ENCODE data around the gene HOTAIR. TPM values are rescaled to one million over a fixed set of nuclear protein-coding genes. Genes with fewer than 3 reads are reported as not detected.

The HOTAIR gene
- total and polyA plus RNA-seq, 2 donors (not counting 1 experiment from before 2014, with no cell fraction given) = not detected

- no peak for DNase-seq (ENCODE audit: low read depth in 2 of 2)
- Histone ChIP-seq H3K27ac (ENCODE audit: insufficient read depth, low read length) (no peak overlapping the region), H3K27me3 (ENCODE audit: control insufficient read depth, insufficient read depth, low read length) (peaks cover 85% of the 10 kb centered on the region)
Observed at GRCh38 chr12:53932915-53933314, 41.8 kb downstream of the HOTAIR start.

GRCh38 chr12:53931844-53932581, 42.7 kb downstream of the HOTAIR start:
- no peak for TF ChIP-seq CTCF (conservative IDR thresholded peaks at IDR 0.05 in 1 of 2, IDR thresholded peaks at IDR 0.05 in 1 of 2; ENCODE audit: low read depth in 1 of 2, low read length in 2 of 2)
- TF ChIP-seq EZH2 (IDR thresholded peaks at IDR 0.05; ENCODE audit: low read length, missing control alignments) = no peak
- DNase-seq (ENCODE audit: low read depth in 2 of 2) = no peak
- Histone ChIP-seq H3K36me3 (ENCODE audit: control insufficient read depth, insufficient read depth, low read length) (no peaks in the 10 kb centered on the region), H3K4me2 (ENCODE audit: extremely low read depth, insufficient read depth, low read length) (no peak overlapping the region), H3K9ac (ENCODE audit: insufficient read depth, low read length) (no peak overlapping the region), H4K20me1 (ENCODE audit: control insufficient read depth, extremely low read depth, insufficient read depth, low read length) (no peaks in the 10 kb centered on the region), H3K9me3 (ENCODE audit: control insufficient read depth, insufficient read depth, low read depth, low read length) (no peaks in the 10 kb centered on the region), H3K4me1 (ENCODE audit: control insufficient read depth, extremely low read depth, insufficient read depth, low read length) (no peaks in the 10 kb centered on the region), H3K4me3 (replicated peaks in 1 of 4; ENCODE audit: control extremely low read depth in 1 of 4, insufficient read depth in 1 of 4, low read depth in 3 of 4, low read length in 4 of 4) (no peak overlapping the region), H3K27me3 (ENCODE audit: control insufficient read depth, insufficient read depth, low read length) (peaks cover 85% of the 10 kb centered on the region), H3K27ac (ENCODE audit: insufficient read depth, low read length) (no peak overlapping the region), H3K79me2 (ENCODE audit: control insufficient read depth, insufficient read depth, low read length) (no peaks in the 10 kb centered on the region), H2AFZ (ENCODE audit: low read length) (no peak overlapping the region)

More at GRCh38 chr12:53932915-53933314, 41.8 kb downstream of the HOTAIR start:
- no peaks in the 10 kb centered on the region for H3K4me1 ChIP-seq (ENCODE audit: control insufficient read depth, extremely low read depth, insufficient read depth, low read length)
- H2AFZ ChIP-seq (ENCODE audit: low read length) = no peak overlapping the region
- no peaks in the 10 kb centered on the region for H3K79me2 ChIP-seq (ENCODE audit: control insufficient read depth, insufficient read depth, low read length)
- H3K36me3 ChIP-seq (ENCODE audit: control insufficient read depth, insufficient read depth, low read length) = no peaks in the 10 kb centered on the region
- no peak overlapping the region for H3K9ac ChIP-seq (ENCODE audit: insufficient read depth, low read length)
- no peak overlapping the region for H3K4me3 ChIP-seq (replicated peaks in 1 of 4; ENCODE audit: control extremely low read depth in 1 of 4, insufficient read depth in 1 of 4, low read depth in 3 of 4, low read length in 4 of 4)
- H4K20me1 ChIP-seq (ENCODE audit: control insufficient read depth, extremely low read depth, insufficient read depth, low read length) = no peaks in the 10 kb centered on the region
- H3K4me2 ChIP-seq (ENCODE audit: extremely low read depth, insufficient read depth, low read length) = no peak overlapping the region
- TF ChIP-seq CTCF (conservative IDR thresholded peaks at IDR 0.05 in 1 of 2, IDR thresholded peaks at IDR 0.05 in 1 of 2; ENCODE audit: low read depth in 1 of 2, low read length in 2 of 2) (no peak), EZH2 (IDR thresholded peaks at IDR 0.05; ENCODE audit: low read length, missing control alignments) (no peak)
- H3K9me3 ChIP-seq (ENCODE audit: control insufficient read depth, insufficient read depth, low read depth, low read length) = no peaks in the 10 kb centered on the region

GRCh38 chr12:53930591-53931255, 44.0 kb downstream of the HOTAIR start:
- H3K9me3 ChIP-seq (ENCODE audit: control insufficient read depth, insufficient read depth, low read depth, low read length) = no peaks in the 10 kb centered on the region
- H3K4me2 ChIP-seq (ENCODE audit: extremely low read depth, insufficient read depth, low read length) = no peak overlapping the region
- no peaks in the 10 kb centered on the region for H3K4me1 ChIP-seq (ENCODE audit: control insufficient read depth, extremely low read depth, insufficient read depth, low read length)
- H3K36me3 ChIP-seq (ENCODE audit: control insufficient read depth, insufficient read depth, low read length) = no peaks in the 10 kb centered on the region
- TF ChIP-seq EZH2 (IDR thresholded peaks at IDR 0.05; ENCODE audit: low read length, missing control alignments) (peak; percentile 87), CTCF (conservative IDR thresholded peaks at IDR 0.05 in 1 of 2, IDR thresholded peaks at IDR 0.05 in 1 of 2; ENCODE audit: low read depth in 1 of 2, low read length in 2 of 2) (no peak)
- H3K27ac ChIP-seq (ENCODE audit: insufficient read depth, low read length) = no peak overlapping the region
- H3K4me3 ChIP-seq (replicated peaks in 1 of 4; ENCODE audit: control extremely low read depth in 1 of 4, insufficient read depth in 1 of 4, low read depth in 3 of 4, low read length in 4 of 4) = no peak overlapping the region
- no peaks in the 10 kb centered on the region for H4K20me1 ChIP-seq (ENCODE audit: control insufficient read depth, extremely low read depth, insufficient read depth, low read length)
- DNase-seq (ENCODE audit: low read depth in 2 of 2) = no peak
- no peak overlapping the region for H3K9ac ChIP-seq (ENCODE audit: insufficient read depth, low read length)
- H3K79me2 ChIP-seq (ENCODE audit: control insufficient read depth, insufficient read depth, low read length) = no peaks in the 10 kb centered on the region
- H2AFZ ChIP-seq (ENCODE audit: low read length) = no peak overlapping the region
- H3K27me3 ChIP-seq (ENCODE audit: control insufficient read depth, insufficient read depth, low read length) = peaks cover 83% of the 10 kb centered on the region
